ENCODE results near the gene EIF4B.

GRCh38 chr12:53067074-53067992 is 61.1 kb downstream of the EIF4B start:
- TF ChIP-seq CTCF (optimal IDR thresholded peaks at IDR 0.05 in 1 of 3, IDR thresholded peaks at IDR 0.05 in 1 of 3, conservative IDR thresholded peaks at IDR 0.05 in 1 of 3; ENCODE audit: extremely low read depth in 1 of 3, insufficient read depth in 2 of 3, low read length in 3 of 3) = no peak
- no peak for TF ChIP-seq EZH2 (IDR thresholded peaks at IDR 0.05; ENCODE audit: low read length)
